Stimulated activated CD4-positive, alpha-beta T cell treated with anti-CD3 and anti-CD28 coated beads, Interleukin-4, amount 100 ng/mL, for 24 hours (primary cell): ENCODE results near the gene ZNF112.
"Not testable (repeated sequence)": the region's sequence is repeated elsewhere in the genome, so short reads cannot be mapped to it uniquely, and the experiment has no call there.

ENCODE experiments used
- DNase-seq: peaks from one replicate; pipeline ENCODE4 v3.0.0-alpha.2; 2020

The ZNF112 gene

GRCh38 chr19:44356383-44357111 is at the start of gene ZNF112:
Gene ZNF112 (minus strand): TSS chr19:44356680. CDS start chr19:44340539, 16,141 bp downstream.
- peak; percentile 5 for DNase-seq

DNA sequence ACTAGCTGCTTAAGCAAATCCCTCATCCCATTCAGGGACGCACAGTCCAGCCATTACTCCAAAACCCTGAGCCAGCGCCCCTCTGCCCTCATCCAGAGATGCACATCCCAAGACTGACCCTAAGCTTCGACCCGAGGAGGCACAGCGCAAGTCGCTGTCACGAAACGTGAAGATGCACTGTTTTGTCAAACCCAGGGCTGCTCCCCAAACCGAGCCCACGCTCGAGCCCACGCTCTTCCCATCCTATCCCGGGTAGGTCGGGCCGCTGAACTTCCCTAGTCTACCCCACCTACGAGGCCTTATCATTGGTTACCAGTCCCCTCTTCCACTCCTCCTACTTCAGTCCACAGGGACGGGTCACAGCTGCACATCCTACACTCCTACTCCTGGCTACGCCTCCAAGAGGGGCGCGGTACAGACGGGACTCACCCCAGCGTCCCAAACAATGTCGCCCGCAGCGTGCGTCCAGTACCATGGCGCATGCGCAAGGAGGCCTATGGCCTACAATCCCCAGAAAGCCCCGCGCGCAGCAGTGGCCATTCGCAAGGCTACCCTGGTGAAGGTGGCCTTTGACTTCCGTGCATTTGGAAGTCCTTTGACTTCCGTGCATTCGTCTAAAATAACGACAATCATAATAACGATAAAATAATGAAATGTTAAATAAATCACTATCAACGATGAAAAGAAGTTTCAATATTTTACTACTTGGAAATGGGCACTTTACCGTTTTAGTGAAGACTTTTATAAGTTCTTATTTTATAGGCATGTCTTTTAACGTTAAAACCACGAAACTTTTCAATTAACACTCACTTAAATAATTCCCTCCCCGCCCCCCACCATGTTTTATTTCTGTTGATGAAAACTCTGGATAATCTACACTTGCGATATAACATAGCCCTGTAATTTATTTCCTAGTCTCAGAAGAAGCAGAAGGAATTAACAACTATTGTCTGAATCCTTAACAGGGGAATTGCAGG is 44.9 kb upstream of the ZNF112 start, which contains the start of gene ZNF285:
TSS of gene ZNF285 (minus strand) at position 470 of the 977 bp plus-strand sequence. CDS start 4,395 bp downstream, outside the sequence.
- peak; percentile 76 for DNase-seq

DNA sequence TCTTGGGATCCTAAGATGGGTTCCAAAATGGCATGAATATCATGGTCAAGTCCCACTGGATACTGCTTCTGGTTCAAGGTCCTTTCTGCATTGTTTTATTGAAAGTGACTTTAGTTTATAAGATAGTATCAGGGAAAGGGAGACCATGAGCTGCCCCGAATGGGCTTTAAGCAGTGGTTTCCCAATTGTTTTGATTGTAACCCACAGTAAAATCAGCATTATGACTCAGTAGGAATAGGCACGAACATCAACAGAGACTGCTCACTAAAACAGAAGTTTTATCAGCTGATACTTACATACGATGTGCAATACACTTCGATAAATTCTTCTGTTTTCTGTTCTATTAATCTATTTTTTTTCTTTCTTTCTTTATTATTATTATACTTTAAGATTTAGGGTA is 32.8 kb upstream of the ZNF112 start:
- not testable (repeated sequence) for DNase-seq

DNA sequence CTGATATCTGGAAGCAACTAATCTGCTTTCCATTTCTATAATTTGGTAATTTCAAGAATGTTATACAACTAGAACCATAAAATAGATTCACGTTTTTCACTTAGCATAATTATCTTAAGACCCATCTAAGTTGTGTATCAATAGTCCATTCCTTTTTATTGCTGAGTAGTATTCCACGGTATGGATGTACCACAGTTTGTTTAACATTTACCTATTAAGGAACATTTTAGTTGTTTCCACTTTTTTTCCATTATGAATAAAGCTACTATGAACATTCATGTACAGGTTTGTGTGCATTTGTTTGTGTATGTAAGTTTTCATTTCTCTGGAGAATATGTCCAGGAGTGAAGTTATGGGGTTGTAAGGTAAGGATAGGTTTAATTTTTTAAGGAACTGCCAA is 18.3 kb upstream of the ZNF112 start:
- no peak for DNase-seq

DNA sequence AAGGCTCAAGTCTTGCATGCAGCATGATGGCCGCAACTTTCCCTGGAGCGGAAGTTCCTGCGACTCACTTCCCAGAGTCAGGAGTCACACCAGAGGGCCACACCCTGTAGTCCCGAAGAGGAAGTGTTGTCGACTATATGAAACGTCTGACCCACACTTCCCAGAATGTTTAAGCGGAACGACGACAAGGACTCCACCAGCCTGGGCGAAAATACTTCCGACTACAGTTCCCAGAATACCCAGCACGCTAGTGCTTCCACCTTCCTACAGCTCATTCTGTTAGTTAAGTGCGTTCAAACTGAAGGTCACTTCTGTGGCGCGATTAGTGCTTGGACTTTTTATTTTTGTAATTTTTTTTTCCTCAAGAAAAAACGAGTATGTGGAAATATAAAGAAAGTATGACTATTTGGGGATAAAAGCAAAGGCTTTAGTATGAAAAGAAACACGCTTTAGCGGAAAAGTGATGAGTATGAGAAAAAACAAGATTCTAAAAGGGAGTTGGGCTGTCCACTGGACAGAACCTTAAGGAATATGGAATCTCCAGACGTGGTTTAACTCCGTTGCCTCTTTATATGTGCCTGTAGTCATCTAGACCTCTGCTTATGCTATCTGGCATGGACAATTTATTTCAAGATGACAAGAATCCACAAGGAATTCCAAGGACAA is 15.5 kb upstream of the ZNF112 start:
- DNase-seq, result no peak

DNA sequence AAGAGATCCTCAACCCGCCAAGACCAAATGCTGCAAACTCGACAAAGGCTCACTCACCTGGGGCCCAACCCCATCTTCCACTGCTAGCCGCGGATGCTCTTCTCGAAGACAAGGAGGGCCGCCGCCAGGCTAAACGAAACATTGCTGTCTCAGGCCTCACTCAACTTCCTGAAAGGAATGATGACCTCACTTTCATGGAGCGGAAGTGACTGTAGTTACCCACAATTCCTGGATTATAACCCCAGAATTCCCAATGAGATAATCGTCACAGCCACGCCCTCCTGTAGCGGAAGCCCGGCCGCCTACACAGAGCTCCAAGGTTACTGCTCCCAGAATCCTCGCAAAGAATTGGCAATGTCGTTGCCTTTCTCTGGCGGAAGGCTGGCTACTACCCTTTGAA is 10.5 kb upstream of the ZNF112 start:
- no peak for DNase-seq

- no peak for DNase-seq
Observed at GRCh38 chr19:44346556-44346955, 9.9 kb downstream of the ZNF112 start.

GRCh38 chr19:44345959-44346358 is 10.5 kb downstream of the ZNF112 start:
- no peak for DNase-seq

DNA sequence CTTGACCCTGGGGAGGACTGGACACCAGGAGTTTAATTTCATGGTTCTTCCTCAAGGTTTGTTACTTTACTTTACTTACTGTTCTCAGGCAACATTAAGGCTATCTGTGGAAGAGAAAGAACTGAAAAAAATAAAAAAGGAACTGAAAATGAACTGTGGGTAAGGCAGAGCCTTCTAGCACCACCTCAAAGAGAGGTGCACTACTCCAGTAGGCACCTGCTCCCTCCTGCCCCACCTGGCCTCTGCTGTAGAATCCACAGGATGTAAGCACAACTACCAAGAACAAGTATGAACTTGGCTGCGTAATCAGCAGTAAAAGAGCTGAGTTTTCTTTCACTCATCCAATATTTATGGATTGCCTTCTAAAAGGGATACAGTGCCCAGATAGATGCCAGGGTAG is 12.2 kb downstream of the ZNF112 start:
- no peak for DNase-seq

GRCh38 chr19:44341794-44342193 is 14.7 kb downstream of the ZNF112 start:
- no peak for DNase-seq

DNA sequence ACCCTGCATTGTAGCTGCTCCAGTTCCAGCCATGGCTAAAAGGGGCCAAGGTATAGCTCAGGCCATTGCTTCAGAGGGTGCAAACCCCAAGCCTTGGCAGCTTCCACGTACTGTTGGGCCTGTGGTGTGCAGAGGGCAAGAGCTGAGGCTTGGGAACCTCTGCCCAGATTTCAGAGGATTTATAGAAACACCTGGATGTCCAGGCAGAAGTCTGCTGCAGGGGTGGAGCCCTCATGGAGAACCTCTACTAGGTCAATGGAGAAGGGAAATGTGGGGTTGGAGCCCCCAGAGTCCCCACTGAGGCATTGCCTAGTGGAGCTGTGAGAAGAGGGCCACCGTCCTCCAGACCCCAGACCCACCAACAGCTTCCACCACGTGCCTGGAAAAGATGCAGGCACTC is 21.8 kb downstream of the ZNF112 start:
- DNase-seq, result not testable (repeated sequence)

- DNase-seq, result no peak
Observed at GRCh38 chr19:44332145-44332544, 24.3 kb downstream of the ZNF112 start.

GRCh38 chr19:44315883-44316282 is 40.6 kb downstream of the ZNF112 start:
- DNase-seq, result no peak

- DNase-seq, result no peak
Observed at GRCh38 chr19:44313231-44313630, 43.2 kb downstream of the ZNF112 start.

DNA sequence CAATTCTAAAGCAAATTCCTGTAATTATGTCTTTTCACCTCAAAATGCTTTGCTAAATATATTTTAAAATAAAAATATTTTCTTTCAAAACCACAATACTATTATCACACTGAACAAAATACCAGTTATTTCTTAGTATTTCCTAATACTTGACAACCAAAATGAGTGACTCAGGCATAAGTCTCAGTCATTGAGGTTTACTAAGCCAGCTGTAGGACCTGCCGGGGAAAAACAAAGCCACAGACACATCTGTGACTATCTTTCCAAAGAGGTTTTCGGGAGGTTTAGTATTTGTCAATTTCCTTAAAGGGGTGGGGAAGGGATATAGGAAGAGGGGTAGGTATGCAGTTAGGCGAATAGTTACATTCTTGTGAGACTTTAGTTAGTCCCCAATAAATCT is 48.5 kb downstream of the ZNF112 start:
- no peak for DNase-seq

GRCh38 chr19:44306283-44306682 is 50.2 kb downstream of the ZNF112 start:
- no peak for DNase-seq

- DNase-seq, result no peak
Observed at GRCh38 chr19:44305457-44305856, 51.0 kb downstream of the ZNF112 start.

DNA sequence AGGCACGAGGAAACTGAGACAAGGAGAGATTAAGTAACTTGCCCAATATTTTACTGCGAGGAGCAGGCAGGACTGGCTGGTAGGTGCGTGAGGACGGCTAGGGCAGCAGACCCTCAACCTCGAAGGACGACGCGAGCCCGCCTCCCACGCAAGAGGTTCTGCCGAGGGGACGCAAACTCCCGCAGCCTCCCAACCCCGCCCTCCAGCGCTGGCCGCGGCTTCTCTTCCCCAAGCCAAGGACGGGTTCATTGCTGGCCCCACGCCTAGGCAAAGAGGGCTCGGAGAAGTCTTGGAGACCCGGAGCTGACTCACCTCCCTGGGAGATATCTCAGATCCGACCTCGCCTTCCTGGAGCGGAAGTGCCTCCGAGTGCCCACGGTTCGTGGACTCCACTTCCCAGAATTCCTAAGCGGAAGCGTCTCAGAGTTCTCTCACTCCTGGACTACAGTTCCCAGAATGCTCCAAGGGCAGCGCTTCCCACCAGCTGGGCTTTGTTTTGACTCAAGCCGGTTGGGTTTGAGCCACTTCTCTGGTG is 51.8 kb downstream of the ZNF112 start, which contains the start of gene ZNF235:
TSS of gene ZNF235 (minus strand) at position 367 of the 535 bp plus-strand sequence. CDS start 1,621 bp downstream, outside the sequence.
- peak; percentile 82 for DNase-seq

DNA sequence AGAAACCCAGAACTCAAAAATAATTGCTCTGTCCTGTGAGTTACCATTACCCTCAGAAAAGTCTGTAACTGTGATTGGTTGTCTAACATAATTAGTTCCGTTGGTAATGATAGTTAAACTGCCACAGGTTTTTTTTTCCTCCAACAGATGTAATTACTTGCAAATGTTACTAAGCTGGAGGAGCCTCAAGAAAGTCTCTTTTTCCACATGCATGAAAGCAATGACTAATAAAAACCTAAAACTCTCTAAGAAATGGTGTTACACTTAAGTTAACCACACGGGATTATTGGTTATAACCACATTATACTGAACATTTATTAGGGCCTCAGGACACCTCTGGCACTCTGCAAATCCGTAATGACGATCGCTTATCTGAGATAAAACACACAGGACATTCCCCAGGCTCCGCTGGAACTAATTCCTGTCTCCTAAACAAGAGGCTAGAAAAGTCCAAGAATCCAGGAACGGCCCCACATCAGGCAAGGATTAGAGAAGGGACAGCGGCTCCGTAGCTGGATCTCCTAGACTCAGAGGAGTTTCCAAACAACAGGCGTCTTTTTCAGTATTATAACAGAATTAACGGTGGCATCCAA is 52.4 kb downstream of the ZNF112 start:
- no peak for DNase-seq

- DNase-seq, result no peak
Observed at GRCh38 chr19:44303320-44303719, 53.2 kb downstream of the ZNF112 start.

DNA sequence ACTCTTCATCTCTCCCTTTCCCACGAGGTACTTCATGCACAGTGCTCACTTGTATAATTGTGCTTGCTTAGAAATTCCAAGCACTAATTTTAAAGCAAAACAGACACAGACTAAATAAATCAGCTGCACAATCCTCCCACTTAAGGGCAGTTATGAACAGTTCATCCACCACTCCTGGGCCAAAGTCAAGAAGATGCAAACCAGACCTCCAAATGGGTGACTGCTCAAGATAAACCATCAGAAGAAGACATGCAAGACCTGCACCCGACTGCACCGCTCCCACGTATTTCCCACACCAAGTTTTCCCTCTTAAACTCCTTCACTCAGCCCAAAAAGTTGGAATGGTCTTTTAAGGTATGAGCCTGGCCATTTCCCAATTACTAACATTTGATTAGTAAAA is 71.5 kb downstream of the ZNF112 start:
- DNase-seq, result no peak

DNA sequence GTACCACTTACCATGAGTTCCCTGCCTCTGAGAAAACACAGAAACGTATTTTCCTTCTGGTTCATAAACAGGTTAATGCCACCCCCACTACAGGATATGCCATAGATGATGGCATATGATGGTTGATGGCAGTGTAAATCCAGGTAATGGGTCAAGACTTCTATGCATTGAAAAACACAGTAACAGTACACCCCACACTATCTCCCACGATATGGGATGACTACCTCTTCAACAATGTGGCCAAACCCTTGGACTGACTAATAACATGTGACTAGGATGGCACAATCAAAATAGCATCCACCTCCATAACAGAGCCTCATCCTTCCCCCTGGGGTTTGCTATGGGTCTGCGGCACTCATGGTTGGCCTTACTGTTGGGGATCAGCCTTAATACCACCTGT is 73.6 kb downstream of the ZNF112 start:
- DNase-seq, result no peak
